ENCODE results near the gene CKAP2L. TPM values are rescaled to one million over a fixed set of nuclear protein-coding genes. Genes with fewer than 3 reads are reported as not detected.

The CKAP2L gene
- total RNA-seq, 1 donor from 2014 or later: not detected

DNA sequence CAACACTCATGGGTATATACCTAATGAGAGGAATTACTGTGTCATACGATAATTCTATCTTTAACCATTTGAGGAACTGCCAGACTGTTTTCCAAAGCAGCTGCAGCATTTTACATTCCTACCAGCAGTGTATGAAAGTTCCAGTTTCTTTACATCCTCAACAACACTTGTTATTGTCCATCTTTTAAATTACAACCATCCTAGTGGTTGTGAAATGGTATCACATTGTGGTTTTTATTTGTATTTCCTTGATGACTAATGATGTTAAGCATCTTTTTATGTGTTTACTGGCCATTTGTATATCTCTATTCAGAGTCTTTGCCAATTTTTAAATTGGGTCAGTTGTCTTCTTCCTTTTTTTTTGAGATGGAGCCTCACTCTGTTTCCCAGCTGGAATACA lies 4.0 kb upstream of the CKAP2L start:
- DNase-seq (ENCODE audit: low spot score in 2 of 2): no peak
- H3K36me3 ChIP-seq: no peaks in the 10 kb centered on the region
- H3K27ac ChIP-seq: no peak overlapping the region
- H3K4me3 ChIP-seq: no peak overlapping the region
- H3K4me1 ChIP-seq: peaks cover 3 to 4% of the 10 kb centered on the region in 2 donors
- H3K9me3 ChIP-seq: no peaks in the 10 kb centered on the region
- no peaks in the 10 kb centered on the region for H3K27me3 ChIP-seq
- TF ChIP-seq, protein P1, sequence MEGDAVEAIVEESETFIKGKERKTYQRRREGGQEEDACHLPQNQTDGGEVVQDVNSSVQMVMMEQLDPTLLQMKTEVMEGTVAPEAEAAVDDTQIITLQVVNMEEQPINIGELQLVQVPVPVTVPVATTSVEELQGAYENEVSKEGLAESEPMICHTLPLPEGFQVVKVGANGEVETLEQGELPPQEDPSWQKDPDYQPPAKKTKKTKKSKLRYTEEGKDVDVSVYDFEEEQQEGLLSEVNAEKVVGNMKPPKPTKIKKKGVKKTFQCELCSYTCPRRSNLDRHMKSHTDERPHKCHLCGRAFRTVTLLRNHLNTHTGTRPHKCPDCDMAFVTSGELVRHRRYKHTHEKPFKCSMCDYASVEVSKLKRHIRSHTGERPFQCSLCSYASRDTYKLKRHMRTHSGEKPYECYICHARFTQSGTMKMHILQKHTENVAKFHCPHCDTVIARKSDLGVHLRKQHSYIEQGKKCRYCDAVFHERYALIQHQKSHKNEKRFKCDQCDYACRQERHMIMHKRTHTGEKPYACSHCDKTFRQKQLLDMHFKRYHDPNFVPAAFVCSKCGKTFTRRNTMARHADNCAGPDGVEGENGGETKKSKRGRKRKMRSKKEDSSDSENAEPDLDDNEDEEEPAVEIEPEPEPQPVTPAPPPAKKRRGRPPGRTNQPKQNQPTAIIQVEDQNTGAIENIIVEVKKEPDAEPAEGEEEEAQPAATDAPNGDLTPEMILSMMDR (IDR thresholded peaks at IDR 0.05): no peak
- intact Hi-C loops (cut with DNase I): no loop called here

DNA sequence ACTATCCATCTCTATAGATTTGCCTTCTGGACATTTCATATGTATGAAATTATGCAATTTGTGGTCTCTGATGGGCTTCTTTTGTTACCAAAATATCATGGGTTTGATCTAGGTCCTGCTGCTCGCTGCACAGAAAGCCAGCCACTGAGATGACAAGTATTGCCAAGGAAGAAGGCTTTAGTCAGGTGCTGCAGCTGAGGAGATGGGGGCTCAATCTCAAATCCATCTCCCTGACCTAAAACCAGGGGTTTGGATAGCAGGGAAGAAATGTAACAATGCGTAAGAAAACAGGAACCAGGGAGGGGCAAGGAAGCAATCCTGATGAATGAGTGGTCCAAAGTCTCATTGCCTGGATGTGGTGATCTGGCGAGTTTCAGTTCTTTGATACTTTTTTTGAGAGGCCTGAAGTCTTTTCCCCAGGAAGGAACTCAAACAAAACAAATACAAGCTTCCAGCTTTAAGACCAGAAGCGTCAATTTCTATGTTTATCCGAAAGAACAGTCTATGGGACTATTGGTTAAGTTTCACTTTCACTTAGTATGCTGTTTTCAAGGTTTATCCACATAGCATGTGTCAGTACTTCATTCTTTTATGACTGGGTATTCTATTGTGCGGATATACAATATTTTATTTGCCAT lies 3.4 kb upstream of the CKAP2L start:
- Histone ChIP-seq H3K27ac (no peak overlapping the region), H3K4me3 (peak overlapping the region in 1 of 2 donors; percentile 30), H3K36me3 (no peaks in the 10 kb centered on the region), H3K9me3 (no peaks in the 10 kb centered on the region), H3K4me1 (peaks cover 3 to 4% of the 10 kb centered on the region in 2 donors), H3K27me3 (no peaks in the 10 kb centered on the region)
- DNase-seq (ENCODE audit: low spot score in 2 of 2): no peak
- intact Hi-C loops (cut with DNase I): no loop called here
- TF ChIP-seq, protein P1 (IDR thresholded peaks at IDR 0.05): no peak

- Histone ChIP-seq H3K4me1 (peaks cover 3 to 4% of the 10 kb centered on the region in 2 donors), H3K4me3 (peak overlapping the region; percentile 45 to 79), H3K9me3 (no peaks in the 10 kb centered on the region), H3K36me3 (no peaks in the 10 kb centered on the region), H3K27me3 (no peaks in the 10 kb centered on the region), H3K27ac (no peak overlapping the region)
- no peak for DNase-seq (ENCODE audit: low spot score in 2 of 2)
- TF ChIP-seq, protein P1 (IDR thresholded peaks at IDR 0.05): no peak
- intact Hi-C loops (cut with DNase I): no loop called here
These were observed 842 bp upstream of the CKAP2L start for GRCh38 chr2:112765251-112765650.

DNA sequence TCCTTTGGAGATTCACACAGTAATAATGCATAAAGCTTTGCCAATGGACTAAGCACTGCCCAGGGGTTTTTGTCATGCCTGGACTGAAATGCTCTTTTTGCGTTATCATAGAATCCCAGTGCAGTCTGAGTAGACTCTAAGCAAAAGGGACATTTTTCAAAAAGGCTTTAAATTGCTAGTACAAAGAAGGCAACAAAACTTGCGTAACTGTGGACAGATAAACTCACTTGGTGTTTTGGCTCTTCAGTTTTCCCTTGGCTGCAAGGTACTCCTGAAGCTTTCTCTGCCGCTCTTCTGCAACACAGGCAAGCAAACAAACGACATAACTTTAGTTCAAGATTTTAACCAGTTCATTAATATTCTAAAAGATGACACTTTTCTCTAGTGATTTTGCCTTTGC lies 2.1 kb downstream of the CKAP2L start:
- H3K36me3 ChIP-seq: no peaks in the 10 kb centered on the region
- H3K9me3 ChIP-seq: no peaks in the 10 kb centered on the region
- H3K27ac ChIP-seq: no peak overlapping the region
- intact Hi-C loops (cut with DNase I): no loop called here
- TF ChIP-seq, protein P1 (IDR thresholded peaks at IDR 0.05): no peak
- H3K4me3 ChIP-seq: no peak overlapping the region
- H3K27me3 ChIP-seq: no peaks in the 10 kb centered on the region
- DNase-seq (ENCODE audit: low spot score in 2 of 2): no peak
- H3K4me1 ChIP-seq: peaks cover 3 to 4% of the 10 kb centered on the region in 2 donors

DNA sequence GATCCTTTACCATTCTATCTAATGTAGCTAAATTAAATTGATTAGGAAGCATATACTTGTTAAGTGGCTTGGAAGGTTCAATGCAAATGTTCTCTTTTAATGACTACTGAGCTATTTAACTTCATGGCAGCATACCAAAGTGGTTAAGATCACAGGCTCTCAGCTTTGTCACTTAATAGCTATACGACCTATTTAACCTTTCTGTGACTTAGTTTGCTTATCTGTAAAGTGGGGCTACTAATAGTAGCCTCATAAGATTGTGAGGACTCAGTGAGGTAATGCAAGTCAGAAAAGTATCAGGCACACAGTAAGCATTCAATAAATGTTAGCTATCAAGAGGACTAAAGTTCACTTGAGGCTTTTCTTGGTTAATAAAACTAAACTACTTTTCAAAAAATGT lies 4.3 kb downstream of the CKAP2L start:
- no peaks in the 10 kb centered on the region for H3K27me3 ChIP-seq
- intact Hi-C loops (cut with DNase I): no loop called here
- H3K36me3 ChIP-seq: no peaks in the 10 kb centered on the region
- TF ChIP-seq, protein P1 (IDR thresholded peaks at IDR 0.05): no peak
- no peaks in the 10 kb centered on the region for H3K9me3 ChIP-seq
- H3K4me3 ChIP-seq: no peak overlapping the region
- no peak for DNase-seq (ENCODE audit: low spot score in 2 of 2)
- no peak overlapping the region for H3K27ac ChIP-seq
- peaks cover 3 to 4% of the 10 kb centered on the region in 2 donors for H3K4me1 ChIP-seq

GRCh38 chr2:112758711-112759110 lies 5.7 kb downstream of the CKAP2L start:
- Histone ChIP-seq H3K4me3 (no peak overlapping the region), H3K27ac (no peak overlapping the region), H3K27me3 (no peaks in the 10 kb centered on the region), H3K36me3 (no peaks in the 10 kb centered on the region), H3K4me1 (no peaks in the 10 kb centered on the region), H3K9me3 (no peaks in the 10 kb centered on the region)
- TF ChIP-seq, protein P1 (IDR thresholded peaks at IDR 0.05): no peak
- intact Hi-C loops (cut with DNase I): no loop called here
- no peak for DNase-seq (ENCODE audit: low spot score in 2 of 2)

Measured in ascending aorta (tissue), 2 donors.